Measurements from ENCODE around the gene RPS14. TPM values are rescaled to one million over a fixed set of nuclear protein-coding genes. Genes with fewer than 3 reads are reported as not detected.

RPS14 gene
- polyA plus RNA-seq, 1 of the 3 experiments (the other 2 are of a cell fraction) = 10,227 TPM

DNA sequence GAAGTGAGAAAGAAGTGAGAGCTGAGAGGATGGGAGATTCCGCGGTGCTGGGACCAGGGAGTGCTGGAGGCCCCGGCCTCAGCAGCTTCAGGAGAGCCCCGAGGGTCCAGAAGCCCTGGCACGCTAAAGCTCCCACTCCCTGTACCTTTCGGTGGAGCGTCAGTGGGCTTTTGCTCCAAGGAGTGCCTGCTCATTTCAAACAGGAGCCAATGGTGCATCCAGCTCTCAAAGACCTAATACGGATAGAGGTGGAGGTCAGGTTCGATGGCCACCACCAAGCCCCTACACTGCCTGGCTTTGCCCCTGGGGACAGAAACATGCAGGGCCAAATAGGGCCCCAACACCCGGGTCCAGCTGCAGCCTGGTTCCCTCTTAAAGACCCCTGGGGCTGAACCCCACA is 45.0 kb downstream of the RPS14 start:
- POLR2A ChIA-PET = no interaction called here

GRCh38 chr5:150404121-150404520 is 45.4 kb downstream of the RPS14 start:
- Histone ChIP-seq H3K27ac (ENCODE audit: low read depth in 2 of 2, low read length in 1 of 2) (no peak overlapping the region), H3F3A (replicated peaks; ENCODE audit: insufficient read depth) (peaks cover 7% of the 10 kb centered on the region), H4K20me1 (ENCODE audit: insufficient read depth) (no peaks in the 10 kb centered on the region), H2AFZ (ENCODE audit: low read depth) (no peak overlapping the region), H3K4me1 (ENCODE audit: control insufficient read depth in 1 of 2, insufficient read depth in 2 of 2, low read depth in 1 of 2, low read length in 1 of 2) (peaks cover 0 to 4% of the 10 kb centered on the region in 2 experiments; a peak in 1 of 4 replicates), H3K4me3 (ENCODE audit: low read depth in 2 of 2, low read length in 1 of 2) (no peak overlapping the region), H3K9me2 (no peaks in the 10 kb centered on the region), H3K9ac (no peak overlapping the region), H3K9me3 (no peaks in the 10 kb centered on the region), H3K27me3 (ENCODE audit: insufficient read depth) (no peaks in the 10 kb centered on the region), H3K36me3 (replicated peaks in 1 of 2; ENCODE audit: control insufficient read depth in 1 of 2, insufficient read depth in 2 of 2, low read length in 1 of 2) (peaks cover 0 to 28% of the 10 kb centered on the region in 2 experiments), H3K4me2 (no peak overlapping the region), H3K79me2 (ENCODE audit: insufficient read depth) (no peaks in the 10 kb centered on the region)
- DNase-seq = no peak
- POLR2A ChIA-PET = no interaction called here
- CTCF ChIA-PET = interaction anchor here (1.5 to 2.3 kb wide), 2 partner anchors 32 to 45 kb away, joined by 4 to 11 read pairs; no protein-coding TSS in a partner anchor
- WGBS (ENCODE audit: low lambda C conversion rate) = 83% methylated on average over 4 of the region's 5 CpGs
- TF ChIP-seq TEAD4 (IDR thresholded peaks at IDR 0.05; ENCODE audit: borderline replicate concordance, insufficient read depth) (no peak), ZBTB33 (IDR thresholded peaks at IDR 0.05; ENCODE audit: borderline replicate concordance, low read depth) (no peak), EP300 (IDR thresholded peaks at IDR 0.05; ENCODE audit: borderline replicate concordance in 1 of 2, low read depth in 1 of 2, low read length in 1 of 2) (no peak), CTCF (IDR thresholded peaks at IDR 0.05) (no peak), RAD21 (IDR thresholded peaks at IDR 0.05; ENCODE audit: low read length) (no peak), FOXM1 (IDR thresholded peaks at IDR 0.05; ENCODE audit: low read depth) (no peak), POLR2AphosphoS5 (IDR thresholded peaks at IDR 0.05; ENCODE audit: low read depth, low read length) (no peak), TAF1 (IDR thresholded peaks at IDR 0.05; ENCODE audit: borderline replicate concordance, low read depth, low read length) (no peak)

More for the DNA sequence above, 45.0 kb downstream of the RPS14 start:
- Histone ChIP-seq H3K9ac (no peak overlapping the region), H3F3A (replicated peaks; ENCODE audit: insufficient read depth) (peaks cover 10% of the 10 kb centered on the region), H2AFZ (ENCODE audit: low read depth) (no peak overlapping the region), H3K36me3 (replicated peaks in 1 of 2; ENCODE audit: control insufficient read depth in 1 of 2, insufficient read depth in 2 of 2, low read length in 1 of 2) (peaks cover 0 to 24% of the 10 kb centered on the region in 2 experiments), H3K27ac (ENCODE audit: low read depth in 2 of 2, low read length in 1 of 2) (no peak overlapping the region), H3K4me1 (ENCODE audit: control insufficient read depth in 1 of 2, insufficient read depth in 2 of 2, low read depth in 1 of 2, low read length in 1 of 2) (peaks cover 0 to 4% of the 10 kb centered on the region in 2 experiments; a peak in 1 of 4 replicates), H3K4me3 (ENCODE audit: low read depth in 2 of 2, low read length in 1 of 2) (no peak overlapping the region), H3K9me2 (no peaks in the 10 kb centered on the region), H3K9me3 (no peaks in the 10 kb centered on the region), H3K27me3 (ENCODE audit: insufficient read depth) (no peaks in the 10 kb centered on the region), H3K4me2 (no peak overlapping the region), H3K79me2 (ENCODE audit: insufficient read depth) (no peaks in the 10 kb centered on the region), H4K20me1 (ENCODE audit: insufficient read depth) (no peaks in the 10 kb centered on the region)
- WGBS (ENCODE audit: low lambda C conversion rate) = 92% methylated on average over 6 of the region's 10 CpGs
- TF ChIP-seq EZH2phosphoT487 (IDR thresholded peaks at IDR 0.05; ENCODE audit: borderline replicate concordance, low read depth) (no peak), RFX5 (IDR thresholded peaks at IDR 0.05; ENCODE audit: low read length) (no peak), SMC3 (IDR thresholded peaks at IDR 0.05; ENCODE audit: low read depth, low read length) (no peak), RCOR1 (IDR thresholded peaks at IDR 0.05; ENCODE audit: low read length) (no peak), NRF1 (IDR thresholded peaks at IDR 0.05; ENCODE audit: low read depth, low read length) (no peak), GATA2 (CRISPR knock-in tag; IDR thresholded peaks at IDR 0.05) (no peak), CHD2 (IDR thresholded peaks at IDR 0.05; ENCODE audit: low read length, partially characterized antibody) (no peak), JUND (IDR thresholded peaks at IDR 0.05) (no peak), EP300 (IDR thresholded peaks at IDR 0.05; ENCODE audit: borderline replicate concordance in 1 of 2, low read depth in 1 of 2, low read length in 1 of 2) (no peak), REST (IDR thresholded peaks at IDR 0.05; ENCODE audit: low read depth, low read length) (no peak)
- TF ChIP-seq, protein P1, sequence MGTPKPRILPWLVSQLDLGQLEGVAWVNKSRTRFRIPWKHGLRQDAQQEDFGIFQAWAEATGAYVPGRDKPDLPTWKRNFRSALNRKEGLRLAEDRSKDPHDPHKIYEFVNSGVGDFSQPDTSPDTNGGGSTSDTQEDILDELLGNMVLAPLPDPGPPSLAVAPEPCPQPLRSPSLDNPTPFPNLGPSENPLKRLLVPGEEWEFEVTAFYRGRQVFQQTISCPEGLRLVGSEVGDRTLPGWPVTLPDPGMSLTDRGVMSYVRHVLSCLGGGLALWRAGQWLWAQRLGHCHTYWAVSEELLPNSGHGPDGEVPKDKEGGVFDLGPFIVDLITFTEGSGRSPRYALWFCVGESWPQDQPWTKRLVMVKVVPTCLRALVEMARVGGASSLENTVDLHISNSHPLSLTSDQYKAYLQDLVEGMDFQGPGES (IDR thresholded peaks at IDR 0.05; ENCODE audit: low read depth, low read length) = no peak
- CTCF ChIA-PET = interaction anchor here (2.3 kb wide), 1 partner anchor 31 kb away, joined by 11 read pairs; no protein-coding TSS in a partner anchor
- no peak for DNase-seq

Data from SK-N-SH (cell line).